HEK293 (cell line): ENCODE data around the gene WFS1.

Experiments used
- CTCF ChIA-PET: fragments of 350-600 bp; formaldehyde crosslinking; extraction: SDS; loops from one replicate; lab custom pipeline; 2021; ENCODE audit warnings: antibody characterized with exemption; lab: Yijun Ruan, JAX
- POLR2A ChIA-PET: fragments of 300-600 bp; formaldehyde crosslinking; extraction: SDS; loops from one replicate; lab custom pipeline; 2020; ENCODE audit warnings: antibody characterized with exemption, inconsistent platforms; lab: Yijun Ruan, JAX
- H3K27ac ChIP-seq: fragments of 200-500 bp; sonication (Bioruptor generic); 2 replicates; pipeline ENCODE4 v1.5.1; 2014; ENCODE audit warnings: low read depth, low read length, control low read depth, inconsistent platforms; ENCODE audit errors: extremely low read depth
- H3K36me3 ChIP-seq, 2 experiments: fragments of 200-500 bp in 1 of 2; sonication (Bioruptor generic) in 1 of 2; 1 replicate in 1 of 2; 2 replicates in 1 of 2; pipeline ENCODE4 v1.5.1; 2014 to 2017; ENCODE audit warnings: inconsistent platforms in 2 of 2, low read length in 2 of 2; ENCODE audit not compliant: control insufficient read depth in 2 of 2, insufficient read depth in 1 of 2
- H3K4me1 ChIP-seq: fragments of 200-500 bp; sonication (Bioruptor generic); 2 replicates; pipeline ENCODE4 v1.5.1; 2014; ENCODE audit warnings: mild to moderate bottlenecking, low read length, inconsistent platforms; ENCODE audit not compliant: control insufficient read depth, insufficient read depth
- H3K4me3 ChIP-seq: 2 replicates; pipeline ENCODE4 v1.5.1; 2011; ENCODE audit warnings: low read depth, mild to moderate bottlenecking, control low read depth, low read length, moderate library complexity
- H3K9me3 ChIP-seq: fragments of 200-500 bp; sonication (Bioruptor generic); 2 replicates; pipeline ENCODE4 v1.5.1; 2014; ENCODE audit warnings: low read depth, low read length, inconsistent platforms; ENCODE audit not compliant: control insufficient read depth, insufficient read depth
- ATF2 ChIP-seq: fragments of 450-650 bp; formaldehyde crosslinking; IDR thresholded peaks from 2 replicates; pipeline ENCODE4 v1.5.1; 2016; ENCODE audit warnings: missing biosample characterization, missing genetic modification characterization, low read depth
- TRIM28 ChIP-seq: IDR thresholded peaks from 2 replicates; pipeline ENCODE4 v1.6.1; 2011; ENCODE audit warnings: low read length, control low read depth, borderline replicate concordance
- ZBTB49 ChIP-seq: fragments of 450-650 bp; formaldehyde crosslinking; IDR thresholded peaks from 2 replicates; pipeline ENCODE4 v1.5.1; 2016; ENCODE audit warnings: missing biosample characterization, missing genetic modification characterization, low read depth
- ZBTB6 ChIP-seq: fragments of 450-650 bp; formaldehyde crosslinking; IDR thresholded peaks from 2 replicates; pipeline ENCODE4 v1.5.1; 2017; ENCODE audit warnings: missing biosample characterization, missing genetic modification characterization
- ZNF140 ChIP-seq: fragments of 450-650 bp; formaldehyde crosslinking; IDR thresholded peaks from 2 replicates; pipeline ENCODE4 v1.5.1; 2016; ENCODE audit warnings: missing biosample characterization, missing genetic modification characterization
- ZNF146 ChIP-seq: fragments of 450-650 bp; formaldehyde crosslinking; IDR thresholded peaks from 2 replicates; pipeline ENCODE4 v1.5.1; 2016; ENCODE audit warnings: missing biosample characterization, missing genetic modification characterization
- ZNF2 ChIP-seq: fragments of 450-650 bp; formaldehyde crosslinking; IDR thresholded peaks from 2 replicates; pipeline ENCODE4 v1.5.1; 2016; ENCODE audit warnings: missing biosample characterization, missing genetic modification characterization
- ZNF324 ChIP-seq: fragments of 450-650 bp; formaldehyde crosslinking; IDR thresholded peaks from 2 replicates; pipeline ENCODE4 v1.5.1; 2016; ENCODE audit warnings: missing biosample characterization, missing genetic modification characterization
- ZNF354C ChIP-seq: fragments of 450-650 bp; formaldehyde crosslinking; IDR thresholded peaks from 2 replicates; pipeline ENCODE4 v1.5.1; 2016; ENCODE audit warnings: missing biosample characterization, missing genetic modification characterization, low read depth, borderline replicate concordance
- ZNF366 ChIP-seq: fragments of 450-650 bp; formaldehyde crosslinking; conservative IDR thresholded peaks from 2 replicates; pipeline ENCODE4 v1.5.1; 2016; ENCODE audit warnings: missing biosample characterization, missing genetic modification characterization
- ZNF37A ChIP-seq: fragments of 450-650 bp; IDR thresholded peaks from 2 replicates; pipeline ENCODE4 v1.5.1; 2018; ENCODE audit warnings: missing biosample characterization, missing genetic modification characterization
- ZNF660 ChIP-seq: fragments of 450-650 bp; IDR thresholded peaks from 2 replicates; pipeline ENCODE4 v1.5.1; 2018; ENCODE audit warnings: missing biosample characterization, mild to moderate bottlenecking, missing genetic modification characterization
- TF ChIP-seq, protein P1 (sequence below): fragments of 450-650 bp; formaldehyde crosslinking; IDR thresholded peaks from 2 replicates; pipeline ENCODE4 v1.5.0; 2017; ENCODE audit warnings: missing biosample characterization, missing genetic modification characterization, borderline replicate concordance
- TF ChIP-seq, protein P2 (sequence below): fragments of 450-650 bp; formaldehyde crosslinking; IDR thresholded peaks from 2 replicates; pipeline ENCODE4 v1.5.1; 2017; ENCODE audit warnings: missing biosample characterization, missing genetic modification characterization

Gene WFS1

DNA sequence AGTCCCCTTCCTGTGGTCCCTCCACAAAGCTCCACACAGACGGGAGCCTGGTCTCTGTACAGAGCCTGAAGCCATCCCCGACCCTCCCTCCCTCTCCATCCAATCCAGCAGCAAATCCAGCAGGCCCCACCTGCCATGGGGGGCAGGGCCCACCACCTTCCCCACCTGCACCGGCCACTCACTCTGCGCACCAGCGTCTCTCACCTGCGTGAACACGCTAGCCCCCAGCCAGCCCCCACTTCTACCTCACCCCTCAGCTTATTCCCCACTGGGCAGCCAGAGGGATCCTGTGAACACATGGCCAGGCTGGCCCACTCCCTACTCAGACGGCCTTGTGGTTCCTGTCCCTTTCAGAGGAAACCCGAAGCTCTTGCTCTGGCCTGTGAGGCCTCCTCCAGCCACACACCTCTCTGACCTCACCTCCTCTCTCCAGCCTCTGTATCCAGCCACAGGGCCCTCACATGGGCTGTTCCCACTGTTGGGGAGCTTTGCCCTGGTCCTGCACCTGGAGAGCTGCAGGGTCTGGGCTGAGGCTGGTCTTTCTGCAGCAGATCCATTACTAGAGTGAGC, 70.9 kb downstream of the WFS1 start:
- no peaks in the 10 kb centered on the region for H3K9me3 ChIP-seq
- no peak overlapping the region for H3K4me3 ChIP-seq
- peaks cover 0 to 3% of the 10 kb centered on the region in 2 experiments; a peak in 1 of 3 replicates for H3K36me3 ChIP-seq
- no peak overlapping the region for H3K27ac ChIP-seq
- ChIA-PET CTCF (interaction anchor here (1.5 kb wide), 1 partner anchor 206 kb away, joined by 4 read pairs; no protein-coding TSS in a partner anchor), POLR2A (no interaction called here)
- TF ChIP-seq ZNF354C (no peak), ZBTB6 (no peak), ATF2 (tag by site-specific recombination) (no peak), ZBTB49 (tag by site-specific recombination) (no peak)
- TF ChIP-seq, protein P1, sequence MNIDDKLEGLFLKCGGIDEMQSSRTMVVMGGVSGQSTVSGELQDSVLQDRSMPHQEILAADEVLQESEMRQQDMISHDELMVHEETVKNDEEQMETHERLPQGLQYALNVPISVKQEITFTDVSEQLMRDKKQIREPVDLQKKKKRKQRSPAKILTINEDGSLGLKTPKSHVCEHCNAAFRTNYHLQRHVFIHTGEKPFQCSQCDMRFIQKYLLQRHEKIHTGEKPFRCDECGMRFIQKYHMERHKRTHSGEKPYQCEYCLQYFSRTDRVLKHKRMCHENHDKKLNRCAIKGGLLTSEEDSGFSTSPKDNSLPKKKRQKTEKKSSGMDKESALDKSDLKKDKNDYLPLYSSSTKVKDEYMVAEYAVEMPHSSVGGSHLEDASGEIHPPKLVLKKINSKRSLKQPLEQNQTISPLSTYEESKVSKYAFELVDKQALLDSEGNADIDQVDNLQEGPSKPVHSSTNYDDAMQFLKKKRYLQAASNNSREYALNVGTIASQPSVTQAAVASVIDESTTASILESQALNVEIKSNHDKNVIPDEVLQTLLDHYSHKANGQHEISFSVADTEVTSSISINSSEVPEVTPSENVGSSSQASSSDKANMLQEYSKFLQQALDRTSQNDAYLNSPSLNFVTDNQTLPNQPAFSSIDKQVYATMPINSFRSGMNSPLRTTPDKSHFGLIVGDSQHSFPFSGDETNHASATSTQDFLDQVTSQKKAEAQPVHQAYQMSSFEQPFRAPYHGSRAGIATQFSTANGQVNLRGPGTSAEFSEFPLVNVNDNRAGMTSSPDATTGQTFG (tag by site-specific recombination): no peak
- no peaks in the 10 kb centered on the region for H3K4me1 ChIP-seq

GRCh38 chr4:6341696-6342095, 72.0 kb downstream of the WFS1 start:
- H3K4me1 ChIP-seq: no peaks in the 10 kb centered on the region
- ChIA-PET CTCF (interaction anchor here (0.7 to 4.3 kb wide), 4 partner anchors 10 to 220 kb away, joined by 4 to 22 read pairs (median 7); no protein-coding TSS in a partner anchor), POLR2A (no interaction called here)
- no peak overlapping the region for H3K27ac ChIP-seq
- no peak for TF ChIP-seq ZNF366 (tag by site-specific recombination)
- TF ChIP-seq ZNF146: no peak
- TF ChIP-seq, protein P2, sequence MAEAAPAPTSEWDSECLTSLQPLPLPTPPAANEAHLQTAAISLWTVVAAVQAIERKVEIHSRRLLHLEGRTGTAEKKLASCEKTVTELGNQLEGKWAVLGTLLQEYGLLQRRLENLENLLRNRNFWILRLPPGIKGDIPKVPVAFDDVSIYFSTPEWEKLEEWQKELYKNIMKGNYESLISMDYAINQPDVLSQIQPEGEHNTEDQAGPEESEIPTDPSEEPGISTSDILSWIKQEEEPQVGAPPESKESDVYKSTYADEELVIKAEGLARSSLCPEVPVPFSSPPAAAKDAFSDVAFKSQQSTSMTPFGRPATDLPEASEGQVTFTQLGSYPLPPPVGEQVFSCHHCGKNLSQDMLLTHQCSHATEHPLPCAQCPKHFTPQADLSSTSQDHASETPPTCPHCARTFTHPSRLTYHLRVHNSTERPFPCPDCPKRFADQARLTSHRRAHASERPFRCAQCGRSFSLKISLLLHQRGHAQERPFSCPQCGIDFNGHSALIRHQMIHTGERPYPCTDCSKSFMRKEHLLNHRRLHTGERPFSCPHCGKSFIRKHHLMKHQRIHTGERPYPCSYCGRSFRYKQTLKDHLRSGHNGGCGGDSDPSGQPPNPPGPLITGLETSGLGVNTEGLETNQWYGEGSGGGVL (tag by site-specific recombination): no peak
- TF ChIP-seq ZNF140: no peak
- TF ChIP-seq ZNF660 (tag by site-specific recombination): no peak
- TF ChIP-seq ZNF2: no peak
- TF ChIP-seq ZNF324: no peak
- no peak for TF ChIP-seq TRIM28
- TF ChIP-seq ZNF37A: no peak
- peaks cover 0 to 3% of the 10 kb centered on the region in 2 experiments; a peak in 1 of 3 replicates for H3K36me3 ChIP-seq
- H3K4me3 ChIP-seq: no peak overlapping the region
- H3K9me3 ChIP-seq: no peaks in the 10 kb centered on the region
